GM19328 (cell line): ENCODE data around the gene AIG1.
"Not testable (repeated sequence)": the region's sequence is repeated elsewhere in the genome, so short reads cannot be mapped to it uniquely, and the experiment has no call there.

ENCODE experiments used
- ATAC-seq: cut with Tn5 transposase; IDR thresholded peaks from one replicate; pipeline ENCODE4 v1.9.1; 2021; ENCODE audit warnings: mild to moderate bottlenecking, moderate library complexity; ENCODE audit not compliant: unreplicated experiment

The AIG1 gene

GRCh38 chr6:143160439-143161220, 99.9 kb downstream of the AIG1 start:
- ATAC-seq, result no peak

DNA sequence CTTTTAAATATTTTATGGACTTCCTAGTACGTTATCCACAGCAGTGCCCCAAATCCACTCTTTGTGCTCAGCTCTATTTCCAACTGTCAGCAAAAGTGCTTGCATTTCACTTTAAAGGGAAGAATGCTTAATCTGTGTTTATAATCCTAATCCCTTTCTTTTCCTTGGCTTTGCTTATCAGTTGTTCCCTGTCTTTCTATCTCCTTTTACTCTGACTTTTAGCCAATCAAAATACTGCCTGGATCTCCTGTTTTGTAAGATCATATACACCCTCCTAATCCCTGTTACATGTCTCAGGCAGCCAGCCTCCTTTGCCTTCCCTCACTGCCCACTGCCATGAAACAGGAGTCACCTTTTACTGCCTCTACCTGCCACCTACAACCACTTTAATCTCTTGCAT, 102.9 kb downstream of the AIG1 start:
- no peak for ATAC-seq

GRCh38 chr6:143164565-143165105, 103.9 kb downstream of the AIG1 start:
- ATAC-seq, result no peak

GRCh38 chr6:143165315-143165855, 104.7 kb downstream of the AIG1 start:
- ATAC-seq, result no peak

GRCh38 chr6:143166247-143166695, 105.6 kb downstream of the AIG1 start:
- no peak for ATAC-seq

GRCh38 chr6:143167224-143167623, 106.5 kb downstream of the AIG1 start:
- ATAC-seq, result no peak

GRCh38 chr6:143168396-143168816, 107.7 kb downstream of the AIG1 start:
- ATAC-seq, result not testable (repeated sequence)

GRCh38 chr6:143169440-143169839, 108.8 kb downstream of the AIG1 start:
- ATAC-seq, result no peak

DNA sequence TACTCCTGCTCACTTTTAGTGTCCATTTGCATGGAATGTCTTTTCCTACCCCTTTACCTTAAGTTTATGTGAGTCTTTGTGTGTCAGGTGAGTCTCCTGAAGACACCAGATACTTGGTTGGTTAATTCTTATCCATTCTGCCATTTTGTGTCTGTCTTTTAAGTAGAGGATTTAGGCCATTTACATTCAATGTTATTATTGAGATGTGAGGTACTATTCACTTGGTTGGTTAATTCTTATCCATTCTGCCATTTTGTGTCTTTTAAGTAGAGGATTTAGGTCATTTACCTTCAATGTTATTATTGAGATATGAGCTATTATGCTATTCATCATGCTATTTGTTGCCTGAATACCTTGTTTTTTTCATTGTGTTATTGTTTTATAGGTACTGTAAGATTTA, 113.8 kb downstream of the AIG1 start:
- no peak for ATAC-seq

- ATAC-seq, result no peak
These were observed 114.3 kb downstream of the AIG1 start for GRCh38 chr6:143174951-143175350.

GRCh38 chr6:143176090-143177021, 115.7 kb downstream of the AIG1 start:
- ATAC-seq, result no peak

GRCh38 chr6:143177706-143178105, 117.0 kb downstream of the AIG1 start:
- no peak for ATAC-seq

DNA sequence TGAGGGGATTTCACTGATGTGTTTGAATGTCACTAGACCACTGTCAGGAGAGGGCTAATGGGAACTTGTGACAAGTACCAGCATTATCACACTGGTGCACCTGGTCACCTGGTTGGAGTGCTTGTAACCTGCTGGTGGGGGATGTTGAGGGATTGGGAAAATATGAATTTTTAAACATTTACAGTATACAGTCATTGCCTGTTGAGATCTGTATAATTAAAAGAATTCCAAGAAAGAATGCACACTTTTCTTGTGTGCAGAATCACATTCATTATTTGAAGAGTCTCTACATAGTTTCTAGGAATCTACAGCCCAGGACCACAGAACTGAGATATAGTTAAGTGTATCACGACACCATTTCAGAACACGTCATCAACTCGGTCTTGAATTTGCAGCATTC, 118.4 kb downstream of the AIG1 start:
- ATAC-seq, result no peak

DNA sequence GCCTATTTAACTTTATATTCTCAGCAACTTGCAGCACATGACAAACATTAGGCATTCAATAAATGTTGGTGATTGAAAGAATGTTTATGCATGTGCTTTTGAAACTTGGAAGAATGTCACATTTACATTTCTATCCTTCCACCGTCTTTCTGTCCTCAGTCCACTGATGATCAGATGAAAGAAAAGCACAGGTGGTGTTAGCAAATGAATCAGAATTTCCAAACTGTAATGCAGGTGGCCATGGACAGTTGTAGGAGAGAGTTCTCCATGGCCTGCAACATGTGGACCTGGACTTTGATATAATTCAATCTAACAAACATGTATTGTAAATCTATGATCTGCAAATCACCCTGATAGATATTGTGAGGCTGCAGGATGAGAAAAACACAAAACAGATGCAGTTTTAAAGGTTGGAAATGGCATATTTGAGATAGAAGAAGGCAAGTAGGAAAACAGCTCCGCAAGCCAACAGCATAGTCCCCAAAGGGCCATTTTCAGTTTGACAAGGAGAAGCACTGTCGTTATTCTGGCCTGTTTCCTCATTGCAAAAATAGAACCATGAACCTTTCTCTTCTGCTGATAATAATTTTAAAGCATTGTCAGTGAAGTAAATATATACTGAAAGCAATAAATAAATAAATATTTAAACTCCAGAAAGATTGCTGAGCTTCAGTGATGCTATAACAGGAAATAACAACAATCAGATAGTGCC, 119.4 kb downstream of the AIG1 start:
- ATAC-seq, result no peak

- no peak for ATAC-seq
These were observed 120.1 kb downstream of the AIG1 start for GRCh38 chr6:143180826-143181225.

DNA sequence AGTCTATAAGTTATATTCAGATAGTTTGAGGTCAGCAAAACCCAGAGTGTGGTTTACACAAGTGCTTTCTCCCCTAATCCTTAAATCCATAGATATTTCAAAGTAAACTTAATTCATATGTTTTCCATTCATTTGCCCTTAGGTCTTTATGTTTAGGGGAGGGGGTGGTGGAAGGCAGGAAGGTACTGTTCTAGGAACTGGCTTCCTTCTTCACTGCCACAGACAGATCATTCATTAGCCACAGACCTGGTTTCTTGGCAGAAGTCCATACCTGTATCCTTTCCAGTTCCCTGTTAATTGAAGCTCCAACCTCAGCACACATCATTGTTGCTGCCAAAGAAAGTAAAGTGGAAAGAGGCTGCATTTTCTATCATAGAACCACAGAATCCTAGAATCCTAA, 123.0 kb downstream of the AIG1 start:
- ATAC-seq, result no peak

DNA sequence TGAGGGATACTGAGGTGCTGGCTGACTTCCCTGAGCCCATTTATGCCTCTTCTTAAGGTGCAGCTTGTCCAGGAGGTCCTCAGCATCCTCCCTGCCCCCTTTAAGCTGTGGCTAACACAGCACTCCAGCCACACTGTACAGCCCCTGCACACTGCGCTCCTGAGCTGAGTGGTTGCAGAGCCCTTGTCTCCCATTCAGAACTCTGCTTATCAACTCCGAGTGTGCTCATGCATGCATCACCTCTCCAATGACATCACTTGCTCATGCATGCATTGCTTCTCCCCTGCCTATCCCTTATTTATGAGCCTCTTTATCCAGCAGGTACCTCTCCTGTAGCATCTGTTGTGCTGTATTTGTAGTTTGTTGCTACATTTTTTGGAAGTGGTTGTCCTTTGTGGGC, 124.6 kb downstream of the AIG1 start:
- ATAC-seq, result no peak

DNA sequence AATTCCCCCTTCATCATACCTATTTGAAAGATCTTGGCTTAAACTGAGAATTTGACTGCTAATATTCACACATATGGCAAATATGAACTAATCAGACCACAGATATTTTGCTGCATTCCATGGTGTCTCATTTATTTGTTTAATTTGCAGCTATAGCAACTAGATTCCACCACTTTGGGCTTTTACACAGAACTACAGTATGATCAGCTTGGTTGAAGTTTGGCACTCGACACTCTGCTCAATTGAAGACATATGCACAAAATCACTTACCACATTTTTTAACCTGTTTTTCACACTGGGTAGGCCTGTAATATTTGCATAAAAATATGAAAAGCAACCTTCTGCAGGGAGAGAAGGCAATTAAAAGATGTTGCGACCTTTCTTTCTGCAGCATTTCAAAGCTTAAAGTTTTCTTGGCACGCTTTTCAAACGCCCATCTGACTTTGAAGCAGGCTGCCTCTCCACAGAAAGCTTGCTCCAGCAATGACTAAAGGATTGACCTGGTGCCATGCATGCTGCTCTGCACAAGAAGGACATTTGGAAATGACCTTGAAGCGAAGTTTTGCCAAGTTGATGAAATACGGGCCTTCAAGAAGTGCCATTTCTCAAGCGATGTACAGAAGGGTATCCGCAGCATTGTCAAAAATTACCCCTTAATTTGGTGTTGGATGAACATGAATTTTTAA, 126.7 kb downstream of the AIG1 start:
- ATAC-seq, result no peak

GRCh38 chr6:143188292-143188691, 127.6 kb downstream of the AIG1 start:
- ATAC-seq, result no peak

DNA sequence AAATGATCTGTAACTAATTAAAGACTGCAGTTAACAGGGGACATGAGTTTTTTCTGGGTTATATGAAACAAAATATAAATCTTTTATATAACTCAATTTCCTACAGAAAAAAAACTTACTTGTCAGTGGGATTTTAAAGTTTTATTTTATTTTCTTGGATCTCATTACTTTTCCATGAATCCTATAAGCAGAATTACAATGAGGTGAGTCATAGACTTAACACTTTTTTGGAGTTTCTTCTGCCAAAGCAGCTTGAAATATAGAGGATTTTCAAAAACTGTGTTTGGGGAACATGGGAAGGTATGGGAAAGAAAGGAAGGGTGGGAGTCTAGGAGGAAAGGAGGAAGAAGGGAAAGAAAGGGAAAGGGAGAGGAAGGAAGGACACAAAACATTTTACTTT, 130.7 kb downstream of the AIG1 start:
- ATAC-seq, result no peak
